ENCODE measurements around the gene SLC35E2B.

DNA sequence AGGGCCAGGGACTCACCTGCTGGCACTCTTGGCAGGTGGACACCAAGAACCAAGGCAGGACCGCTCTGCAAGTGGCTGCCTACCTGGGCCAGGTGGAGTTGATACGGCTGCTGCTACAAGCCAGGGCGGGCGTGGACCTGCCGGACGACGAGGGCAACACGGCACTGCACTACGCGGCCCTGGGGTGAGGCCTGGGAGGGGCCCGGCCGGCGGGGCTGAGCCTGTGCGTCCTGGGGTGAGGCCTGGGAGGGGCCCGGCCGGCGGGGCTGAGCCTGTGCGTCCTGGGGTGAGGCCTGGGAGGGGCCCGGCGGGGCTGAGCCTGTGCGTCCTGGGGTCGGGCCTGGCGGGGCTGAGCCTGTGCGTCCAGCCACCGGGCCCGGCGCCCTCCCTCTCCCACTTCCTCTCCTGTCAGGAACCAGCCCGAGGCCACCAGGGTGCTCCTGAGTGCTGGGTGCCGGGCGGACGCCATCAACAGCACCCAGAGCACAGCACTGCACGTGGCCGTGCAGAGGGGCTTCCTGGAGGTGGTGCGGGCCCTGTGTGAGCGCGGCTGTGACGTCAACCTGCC, 65.2 kb downstream of the SLC35E2B start:
- no peak for TF ChIP-seq ATF3 (CRISPR knock-in tag; IDR thresholded peaks at IDR 0.05)
- TF ChIP-seq POLR2A (IDR thresholded peaks at IDR 0.05; ENCODE audit: insufficient read depth in 1 of 2, low read depth in 2 of 2, low read length in 2 of 2) = no peak
- no peak for TF ChIP-seq SIN3A (IDR thresholded peaks at IDR 0.05; ENCODE audit: borderline replicate concordance, low read depth, low read length)

All from HepG2 (cell line).